Measurements from ENCODE around the gene MAP2K3. TPM values are rescaled to one million over a fixed set of nuclear protein-coding genes. Genes with fewer than 3 reads are reported as not detected.

Gene MAP2K3
- total and polyA plus RNA-seq, 2 donors (not counting 3 experiments of a cell fraction or from before 2014, with no cell fraction given): 15.3 to 36.3 TPM

GRCh38 chr17:21286909-21287702 lies 2.6 kb downstream of the MAP2K3 start:
- ChIA-PET CTCF (interaction anchor here (1.4 to 3.9 kb wide), 5 partner anchors 7 to 225 kb away, joined by 4 to 39 read pairs (median 14); no protein-coding TSS in a partner anchor), POLR2A (interaction anchor here (1.4 kb wide), 1 partner anchor 12 kb away, joined by 5 read pairs; no protein-coding TSS in a partner anchor)
- no peak for DNase-seq (ENCODE audit: low read depth, low spot score)
- no peak for FAIRE-seq
- H3K4me3 ChIP-seq (replicated peaks in 1 of 3; ENCODE audit: insufficient read depth in 1 of 3, low read depth in 1 of 3, low read length in 3 of 3): peak overlapping the region in 2 of 3 experiments; percentile 4
- H3K27ac ChIP-seq (ENCODE audit: insufficient read depth, low read depth, low read length): peak overlapping the region; percentile 99
- H4K20me1 ChIP-seq (replicated peaks; ENCODE audit: control insufficient read depth, extremely low read depth, insufficient read depth, low read length): no peaks in the 10 kb centered on the region
- BruUV-seq (replicated peaks): TSS peak; percentile 55
- H3K9me3 ChIP-seq (replicated peaks; ENCODE audit: control insufficient read depth, insufficient read depth, low read length): no peaks in the 10 kb centered on the region
- intact Hi-C loops (cut with micrococcal nuclease): loop anchor here (2.0 kb wide), 1 partner anchor 352 kb away; no protein-coding TSS in a partner anchor
- H3K4me1 ChIP-seq (ENCODE audit: control insufficient read depth, extremely low read depth, insufficient read depth, low read length): peaks cover 45% of the 10 kb centered on the region
- TF ChIP-seq POLR2AphosphoS5 (IDR thresholded peaks at IDR 0.05; ENCODE audit: insufficient read depth, low read depth, low read length) (no peak), EZH2 (IDR thresholded peaks at IDR 0.05; ENCODE audit: borderline replicate concordance, low read depth, low read length, severe bottlenecking) (no peak), MAX (IDR thresholded peaks at IDR 0.05; ENCODE audit: insufficient read depth, insufficient read length) (no peak), GATA2 (IDR thresholded peaks at IDR 0.05; ENCODE audit: insufficient read depth, insufficient read length, low read depth, low read length) (no peak), JUN (IDR thresholded peaks at IDR 0.05; ENCODE audit: borderline replicate concordance, insufficient read depth, insufficient read length, low read depth) (no peak), FOS (IDR thresholded peaks at IDR 0.05; ENCODE audit: borderline replicate concordance, insufficient read depth, low read length) (no peak), MYC (IDR thresholded peaks at IDR 0.05; ENCODE audit: low read depth, low read length) (no peak), POLR2A (IDR thresholded peaks at IDR 0.05; ENCODE audit: low read depth, low read length) (no peak), CTCF (IDR thresholded peaks at IDR 0.05; ENCODE audit: extremely low read depth in 1 of 2, insufficient read depth in 1 of 2, low read depth in 1 of 2, low read length in 2 of 2) (no peak)
- H3K79me2 ChIP-seq (ENCODE audit: control insufficient read depth, insufficient read depth, low read length): peaks cover 57% of the 10 kb centered on the region
- no peaks in the 10 kb centered on the region for H3K36me3 ChIP-seq (ENCODE audit: control insufficient read depth in 2 of 2, extremely low read depth in 1 of 2, insufficient read depth in 2 of 2, low read length in 2 of 2)
- H3K9me1 ChIP-seq (replicated peaks; ENCODE audit: control insufficient read depth, extremely low read depth, insufficient read depth, low read length): no peaks in the 10 kb centered on the region
- dilution Hi-C loops (cut with MboI; ENCODE audit: extremely low pct_ligation_motif_present, low sequenced_read_pairs): no loop called here
- peak overlapping the region; percentile 84 for H3K9ac ChIP-seq (replicated peaks; ENCODE audit: extremely low read depth, insufficient read depth, low read length)
- no peaks in the 10 kb centered on the region for H3K27me3 ChIP-seq (ENCODE audit: control insufficient read depth in 2 of 2, insufficient read depth in 2 of 2, low read length in 2 of 2)
- peak overlapping the region; percentile 74 for H3K4me2 ChIP-seq (ENCODE audit: insufficient read depth, low read length)
- H2AFZ ChIP-seq (ENCODE audit: low read depth, low read length): no peak overlapping the region

All from endothelial cell of umbilical vein (primary cell).